Measurements from ENCODE around the gene KCNH4. TPM values are rescaled to one million over a fixed set of nuclear protein-coding genes. Genes with fewer than 3 reads are reported as not detected.
A peak's percentile ranks its signal among the peaks of the same experiment; 100 is the strongest.

The KCNH4 gene
- total and polyA plus RNA-seq, 2 of the 13 experiments (the other 11 are each of a cell fraction or from before 2014, with no cell fraction given) = 0.01 to 0.09 TPM

- no peak for TF ChIP-seq IRF9 (CRISPR knock-in tag; IDR thresholded peaks at IDR 0.05; ENCODE audit: borderline replicate concordance)
- no peak for TF ChIP-seq ZNF160 (CRISPR knock-in tag; IDR thresholded peaks at IDR 0.05)
- TF ChIP-seq SP4 (CRISPR knock-in tag; IDR thresholded peaks at IDR 0.05) = no peak
- no peak for TF ChIP-seq PLRG1 (conservative IDR thresholded peaks at IDR 0.05)
- TF ChIP-seq TIGD3 (CRISPR knock-in tag; IDR thresholded peaks at IDR 0.05; ENCODE audit: borderline replicate concordance) = no peak
- TF ChIP-seq ZNF20 (CRISPR knock-in tag; IDR thresholded peaks at IDR 0.05) = no peak
- TF ChIP-seq ZNF530 (CRISPR knock-in tag; IDR thresholded peaks at IDR 0.05; ENCODE audit: low read depth) = no peak
- peak; percentile 71 for TF ChIP-seq SALL1 (CRISPR knock-in tag; IDR thresholded peaks at IDR 0.05)
- TF ChIP-seq GPBP1L1 (CRISPR knock-in tag; IDR thresholded peaks at IDR 0.05) = no peak
- TF ChIP-seq ATF7-NPFF (CRISPR knock-in tag; IDR thresholded peaks at IDR 0.05; ENCODE audit: low read depth) = 0 out of 2 replicates have a peak, but pooled peaks have one; percentile 27
- no peak for TF ChIP-seq ZNF740 (CRISPR knock-in tag; IDR thresholded peaks at IDR 0.05)
- no peak for TF ChIP-seq ZFAT (CRISPR knock-in tag; conservative IDR thresholded peaks at IDR 0.05)
- no peak for TF ChIP-seq PBX2 (CRISPR knock-in tag; IDR thresholded peaks at IDR 0.05)
- no peak for TF ChIP-seq LCORL (IDR thresholded peaks at IDR 0.05)
- peak; percentile 70 for TF ChIP-seq LCORL (CRISPR knock-in tag; IDR thresholded peaks at IDR 0.05)
- peak; percentile 72 for TF ChIP-seq ZNF687 (CRISPR knock-in tag; IDR thresholded peaks at IDR 0.05)
- no peak for TF ChIP-seq XBP1 (CRISPR knock-in tag; IDR thresholded peaks at IDR 0.05)
- TF ChIP-seq ZNF468 (CRISPR knock-in tag; IDR thresholded peaks at IDR 0.05) = no peak
- TF ChIP-seq ZEB1 (IDR thresholded peaks at IDR 0.05; ENCODE audit: insufficient replicate concordance, low read depth) = peak; percentile 41
- no peak for TF ChIP-seq SMAD9 (CRISPR knock-in tag; IDR thresholded peaks at IDR 0.05)
These were observed 45.0 kb downstream of the KCNH4 start (continued) for GRCh38 chr17:42135664-42136653.

Measured in HepG2 (cell line).